NCI-H1092 treated with DMSO at 0.1 percent for 48 hours (cell line): ENCODE measurements around the gene CAPN11.

Experiments
- DNase-seq: peaks from one replicate; lab custom pipeline; 2025; lab: John Stamatoyannopoulos, UW

CAPN11 gene

GRCh38 chr6:44158770-44159228 is at the start of gene CAPN11:
CAPN11 (plus strand) TSS chr6:44158820; CDS start chr6:44158849, 29 bp downstream.
- no peak for DNase-seq

GRCh38 chr6:44109212-44109611 is 49.4 kb upstream of the CAPN11 start:
- no peak for DNase-seq

- no peak for DNase-seq
These were observed 48.5 kb upstream of the CAPN11 start for GRCh38 chr6:44110005-44110676.

GRCh38 chr6:44110966-44111365 is 47.7 kb upstream of the CAPN11 start:
- no peak for DNase-seq

GRCh38 chr6:44111434-44112417 is 46.9 kb upstream of the CAPN11 start:
- no peak for DNase-seq

- DNase-seq, result no peak
These were observed 45.2 kb upstream of the CAPN11 start for GRCh38 chr6:44113414-44113813.

- no peak for DNase-seq
These were observed 42.8 kb upstream of the CAPN11 start for GRCh38 chr6:44115866-44116265.

- DNase-seq, result no peak
These were observed 41.8 kb upstream of the CAPN11 start for GRCh38 chr6:44116641-44117382.

- no peak for DNase-seq
These were observed 41.1 kb upstream of the CAPN11 start for GRCh38 chr6:44117397-44118128.

GRCh38 chr6:44119704-44120262 is 38.8 kb upstream of the CAPN11 start:
- DNase-seq, result no peak

GRCh38 chr6:44120692-44121443 is 37.8 kb upstream of the CAPN11 start:
- DNase-seq, result no peak

- DNase-seq, result no peak
These were observed 35.8 kb upstream of the CAPN11 start for GRCh38 chr6:44122801-44123200.

GRCh38 chr6:44123544-44123943 is 35.1 kb upstream of the CAPN11 start:
- DNase-seq, result no peak

- peak; percentile 47 for DNase-seq
These were observed 32.1 kb upstream of the CAPN11 start for GRCh38 chr6:44126320-44127149.

- peak; percentile 80 for DNase-seq
These were observed 31.2 kb upstream of the CAPN11 start, which contains the start of the genes MRPL14 and TMEM63B for GRCh38 chr6:44127186-44128019. MRPL14 (minus strand) TSS chr6:44127452; CDS start chr6:44116611, 10,841 bp downstream. TMEM63B (plus strand) TSS chr6:44127554; CDS start chr6:44134585, 7,031 bp downstream.

- DNase-seq, result peak; percentile 47
These were observed 30.4 kb upstream of the CAPN11 start for GRCh38 chr6:44128020-44128917.

GRCh38 chr6:44129841-44130322 is 28.7 kb upstream of the CAPN11 start:
- DNase-seq, result no peak
